HUES48 (cell line): Measurements from ENCODE around the gene ABCC11.

Source experiments
- H3K27ac ChIP-seq: one replicate; pipeline ENCODE4 v1.7.0; 2013; ENCODE audit warnings: low read depth, low read length, inconsistent platforms
- H3K27me3 ChIP-seq: 2 replicates; pipeline ENCODE4 v1.6.1; 2013; ENCODE audit warnings: mild to moderate bottlenecking, low read length; ENCODE audit not compliant: control insufficient read depth, insufficient read depth
- H3K36me3 ChIP-seq: 2 replicates; pipeline ENCODE4 v1.6.1; 2013; ENCODE audit warnings: low read length; ENCODE audit not compliant: control insufficient read depth, insufficient read depth
- H3K4me1 ChIP-seq: 2 replicates; pipeline ENCODE4 v1.6.1; 2013; ENCODE audit warnings: mild to moderate bottlenecking, low read length; ENCODE audit not compliant: control insufficient read depth, insufficient read depth
- H3K4me3 ChIP-seq: 2 replicates; pipeline ENCODE4 v1.5.1; 2013; ENCODE audit warnings: mild to moderate bottlenecking, low read depth, low read length
- H3K9ac ChIP-seq: 2 replicates; pipeline ENCODE4 v1.6.1; 2013; ENCODE audit warnings: mild to moderate bottlenecking, low read depth, low read length, moderate library complexity
- H3K9me3 ChIP-seq: 2 replicates; pipeline ENCODE4 v1.6.1; 2013; ENCODE audit warnings: low read length; ENCODE audit not compliant: control insufficient read depth, insufficient read depth

The ABCC11 gene

DNA sequence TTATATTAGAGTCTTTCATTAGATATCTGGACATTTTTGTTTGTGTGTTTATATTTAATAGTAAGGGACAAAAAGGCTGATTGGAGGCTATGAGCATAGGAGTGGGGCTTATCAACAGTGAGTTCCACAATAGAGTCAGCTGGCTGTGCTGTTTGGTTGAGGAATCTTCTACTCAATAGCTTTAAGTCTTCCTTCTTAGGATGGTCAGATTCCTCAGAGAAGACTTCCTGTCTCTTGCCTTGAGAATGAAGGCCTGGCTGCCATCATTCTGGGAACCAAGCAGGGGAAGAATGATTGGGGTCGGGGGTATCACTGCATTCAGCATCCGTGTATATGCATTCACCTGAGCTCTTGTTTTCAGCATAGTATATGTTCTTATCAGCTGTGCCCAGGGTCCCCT is 31.9 kb upstream of the ABCC11 start:
- Histone ChIP-seq H3K4me3 (no peak overlapping the region), H3K4me1 (peaks cover 12% of the 10 kb centered on the region), H3K9me3 (no peaks in the 10 kb centered on the region), H3K9ac (no peak overlapping the region), H3K36me3 (peaks cover 5% of the 10 kb centered on the region; the same call in 1 of the 2 replicates), H3K27me3 (no peaks in the 10 kb centered on the region), H3K27ac (no peak overlapping the region)

DNA sequence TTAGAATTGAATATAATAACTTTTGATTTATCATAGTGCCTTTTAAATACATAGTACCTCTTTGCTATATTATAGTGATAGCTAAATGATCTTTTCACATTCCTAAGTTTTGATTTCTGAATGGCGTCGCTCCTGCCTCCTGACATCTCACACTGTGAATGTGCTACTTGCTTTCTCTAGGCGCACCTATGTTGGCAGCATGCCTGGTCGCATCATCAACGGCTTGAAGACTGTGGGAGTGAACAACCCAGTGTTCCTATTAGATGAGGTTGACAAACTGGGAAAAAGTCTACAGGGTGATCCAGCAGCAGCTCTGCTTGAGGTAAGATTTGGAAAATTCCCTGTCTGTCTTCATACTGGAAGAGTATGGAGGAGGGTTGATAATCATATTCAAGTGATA is 29.8 kb upstream of the ABCC11 start:
- H3K36me3 ChIP-seq, result peaks cover 7% of the 10 kb centered on the region; the same call in 1 of the 2 replicates
- H3K27ac ChIP-seq, result no peak overlapping the region
- no peak overlapping the region for H3K9ac ChIP-seq
- peaks cover 9% of the 10 kb centered on the region; the same call in 1 of the 2 replicates for H3K4me1 ChIP-seq
- H3K9me3 ChIP-seq, result no peaks in the 10 kb centered on the region
- H3K4me3 ChIP-seq, result no peak overlapping the region
- no peaks in the 10 kb centered on the region for H3K27me3 ChIP-seq

DNA sequence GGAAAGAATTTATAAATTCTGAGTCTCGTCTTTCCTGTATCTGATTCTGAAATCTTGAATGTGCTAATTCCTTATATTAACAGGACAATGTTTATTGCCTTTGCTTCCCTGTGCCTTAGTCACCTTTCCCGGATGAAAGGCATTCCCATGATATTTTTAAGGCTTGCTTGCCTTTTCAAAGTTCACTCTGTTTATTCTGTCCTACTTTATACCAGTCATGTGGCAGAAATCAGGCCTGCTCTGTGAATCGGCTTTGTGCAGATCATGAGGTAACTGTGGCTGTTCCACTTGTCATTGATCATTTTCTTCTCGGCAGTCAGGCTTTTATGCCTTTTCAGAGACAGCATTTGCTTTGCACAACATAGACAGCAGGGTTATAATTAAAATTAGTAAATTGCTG is 28.8 kb upstream of the ABCC11 start:
- no peak overlapping the region for H3K9ac ChIP-seq
- no peaks in the 10 kb centered on the region for H3K9me3 ChIP-seq
- H3K4me1 ChIP-seq, result peaks cover 9% of the 10 kb centered on the region; the same call in 1 of the 2 replicates
- peaks cover 12% of the 10 kb centered on the region; the same call in 1 of the 2 replicates for H3K36me3 ChIP-seq
- H3K27me3 ChIP-seq, result no peaks in the 10 kb centered on the region
- no peak overlapping the region for H3K27ac ChIP-seq
- no peak overlapping the region for H3K4me3 ChIP-seq

DNA sequence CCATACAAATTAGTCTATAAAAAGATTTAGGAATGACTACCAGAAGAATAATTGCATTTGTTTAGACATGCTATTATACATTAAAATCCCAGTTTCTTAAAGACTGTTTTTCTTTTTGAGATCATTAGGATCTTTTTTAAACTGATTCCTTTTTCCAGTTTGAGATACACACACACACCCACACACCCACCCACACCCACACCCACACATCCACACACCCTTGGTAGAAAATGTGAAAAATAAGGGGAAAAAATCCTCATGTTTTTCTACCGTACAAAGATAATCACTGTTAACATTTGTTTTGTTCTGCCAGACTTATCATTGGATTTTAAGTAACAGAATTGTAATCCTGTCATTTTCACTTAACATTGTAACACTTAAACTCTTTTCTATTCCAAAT is 27.1 kb upstream of the ABCC11 start:
- Histone ChIP-seq H3K27me3 (no peaks in the 10 kb centered on the region), H3K4me3 (no peak overlapping the region), H3K9ac (no peak overlapping the region), H3K4me1 (peaks cover 9% of the 10 kb centered on the region; the same call in 1 of the 2 replicates), H3K27ac (no peak overlapping the region), H3K36me3 (peaks cover 19% of the 10 kb centered on the region), H3K9me3 (no peaks in the 10 kb centered on the region)

DNA sequence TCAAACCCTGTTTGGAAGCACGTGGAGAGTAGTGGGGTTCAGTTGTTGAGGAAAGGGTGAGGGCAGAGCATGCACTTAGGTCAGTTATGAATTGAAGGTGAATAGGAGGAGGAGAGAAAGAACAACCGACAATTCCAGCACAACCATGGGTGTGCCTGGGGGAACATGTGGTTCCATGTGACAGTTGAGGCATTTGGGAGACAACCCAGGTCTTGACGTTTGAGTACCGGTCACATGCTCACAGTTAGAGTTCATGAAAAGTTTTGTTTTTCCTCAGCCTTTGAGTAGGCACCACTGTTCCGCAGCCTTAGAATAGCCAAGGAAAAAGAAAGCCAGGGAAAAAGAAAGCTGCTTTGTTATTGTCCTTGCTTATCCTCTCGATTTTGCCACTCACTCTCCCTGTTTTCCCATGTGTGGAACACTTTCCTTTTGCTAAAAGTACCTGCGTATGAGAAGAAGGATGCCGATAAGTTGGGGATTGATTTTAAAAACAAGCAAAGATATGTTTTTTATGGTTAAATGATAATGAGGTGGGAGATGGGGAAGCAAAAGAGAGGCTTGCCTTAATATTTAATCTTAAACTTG is 25.6 kb upstream of the ABCC11 start:
- peaks cover 23% of the 10 kb centered on the region for H3K36me3 ChIP-seq
- H3K27ac ChIP-seq, result no peak overlapping the region
- no peak overlapping the region for H3K4me3 ChIP-seq
- no peak overlapping the region for H3K9ac ChIP-seq
- no peaks in the 10 kb centered on the region for H3K27me3 ChIP-seq
- peaks cover 9% of the 10 kb centered on the region; the same call in 1 of the 2 replicates for H3K4me1 ChIP-seq
- no peaks in the 10 kb centered on the region for H3K9me3 ChIP-seq

DNA sequence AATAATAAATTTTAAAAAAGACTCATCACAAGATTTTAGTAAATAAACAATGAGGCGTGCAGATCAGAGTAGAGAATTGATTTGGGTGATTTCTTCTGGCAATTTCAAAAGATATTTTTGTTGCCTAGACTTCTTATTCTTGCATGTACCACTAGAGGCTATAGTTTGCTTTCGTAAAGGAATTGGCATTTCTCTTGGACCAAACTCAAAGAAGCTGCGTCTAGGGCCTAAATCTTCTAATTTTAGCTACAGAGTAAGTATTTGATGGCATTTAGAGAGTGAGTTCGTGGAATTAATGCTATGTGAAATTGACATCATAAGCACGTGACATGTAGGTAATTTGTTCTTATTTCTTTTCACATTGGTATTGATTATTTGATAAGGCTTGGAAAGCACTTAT is 24.4 kb upstream of the ABCC11 start:
- no peaks in the 10 kb centered on the region for H3K9me3 ChIP-seq
- H3K4me3 ChIP-seq, result no peak overlapping the region
- no peak overlapping the region for H3K27ac ChIP-seq
- H3K36me3 ChIP-seq, result peaks cover 17% of the 10 kb centered on the region
- H3K27me3 ChIP-seq, result no peaks in the 10 kb centered on the region
- peaks cover 9% of the 10 kb centered on the region; the same call in 1 of the 2 replicates for H3K4me1 ChIP-seq
- H3K9ac ChIP-seq, result no peak overlapping the region

DNA sequence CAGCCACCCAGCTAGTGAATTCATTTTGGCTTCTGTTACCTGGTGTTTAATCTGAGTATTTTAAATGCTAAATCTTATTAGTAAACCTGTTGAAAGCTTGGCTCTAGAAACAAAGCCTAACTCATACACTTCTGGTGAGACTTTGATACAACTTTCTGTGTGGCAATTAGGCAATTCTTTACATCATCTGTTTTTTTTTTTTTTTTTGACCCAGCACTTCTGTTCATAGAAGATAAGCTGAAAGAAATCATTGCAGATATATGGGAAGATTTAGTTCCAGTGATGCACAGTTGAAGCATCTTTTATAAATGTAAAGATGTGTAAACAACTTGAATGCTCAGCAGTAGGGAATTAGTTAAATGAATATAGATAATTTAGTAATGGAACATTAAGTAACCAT is 21.7 kb upstream of the ABCC11 start:
- Histone ChIP-seq H3K27me3 (no peaks in the 10 kb centered on the region), H3K4me3 (no peak overlapping the region), H3K4me1 (no peaks in the 10 kb centered on the region), H3K36me3 (peaks cover 19% of the 10 kb centered on the region), H3K9me3 (no peaks in the 10 kb centered on the region), H3K9ac (no peak overlapping the region), H3K27ac (no peak overlapping the region)

DNA sequence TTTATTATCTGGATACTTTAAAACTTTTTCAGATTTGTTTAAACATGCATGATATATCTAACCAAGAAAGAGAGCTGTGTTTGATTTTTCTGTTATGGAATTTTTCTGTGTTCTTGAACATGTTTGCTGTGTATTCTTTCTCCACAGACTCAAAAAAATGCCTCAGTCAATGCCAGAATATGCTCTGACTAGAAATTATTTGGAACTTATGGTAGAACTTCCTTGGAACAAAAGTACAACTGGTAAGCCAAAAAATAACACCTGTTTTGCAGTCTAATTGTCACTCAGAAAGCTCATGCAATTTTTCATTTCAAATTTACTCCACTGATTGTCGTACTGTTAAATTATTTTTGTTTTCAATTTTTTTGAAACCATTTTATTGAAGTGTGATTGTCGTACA is 15.3 kb upstream of the ABCC11 start:
- no peaks in the 10 kb centered on the region for H3K9me3 ChIP-seq
- no peak overlapping the region for H3K4me3 ChIP-seq
- H3K27me3 ChIP-seq, result no peaks in the 10 kb centered on the region
- H3K4me1 ChIP-seq, result no peaks in the 10 kb centered on the region
- H3K9ac ChIP-seq, result no peak overlapping the region
- H3K36me3 ChIP-seq, result peaks cover 52% of the 10 kb centered on the region
- no peak overlapping the region for H3K27ac ChIP-seq

DNA sequence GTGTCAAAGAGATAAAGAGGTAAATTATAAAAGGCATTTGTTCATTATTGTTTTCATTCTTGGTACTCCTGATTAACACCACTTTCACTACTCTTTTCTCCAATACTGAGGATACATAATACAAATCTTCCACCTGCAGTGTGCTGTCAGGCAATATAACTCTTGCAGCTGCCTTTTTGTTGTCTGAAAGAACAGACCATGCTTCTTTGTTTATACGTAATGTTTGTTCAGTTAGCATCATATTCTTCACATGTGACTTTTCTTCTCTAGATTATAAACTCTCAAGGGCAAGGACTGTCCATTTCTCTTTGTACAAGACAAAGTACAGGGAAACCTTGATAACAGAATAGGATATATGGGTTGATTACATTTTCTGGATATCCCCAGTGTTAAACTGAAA is 14.2 kb upstream of the ABCC11 start:
- Histone ChIP-seq H3K27me3 (no peaks in the 10 kb centered on the region), H3K4me1 (no peaks in the 10 kb centered on the region), H3K4me3 (no peak overlapping the region), H3K36me3 (peaks cover 52% of the 10 kb centered on the region), H3K9ac (no peak overlapping the region), H3K9me3 (no peaks in the 10 kb centered on the region), H3K27ac (no peak overlapping the region)

DNA sequence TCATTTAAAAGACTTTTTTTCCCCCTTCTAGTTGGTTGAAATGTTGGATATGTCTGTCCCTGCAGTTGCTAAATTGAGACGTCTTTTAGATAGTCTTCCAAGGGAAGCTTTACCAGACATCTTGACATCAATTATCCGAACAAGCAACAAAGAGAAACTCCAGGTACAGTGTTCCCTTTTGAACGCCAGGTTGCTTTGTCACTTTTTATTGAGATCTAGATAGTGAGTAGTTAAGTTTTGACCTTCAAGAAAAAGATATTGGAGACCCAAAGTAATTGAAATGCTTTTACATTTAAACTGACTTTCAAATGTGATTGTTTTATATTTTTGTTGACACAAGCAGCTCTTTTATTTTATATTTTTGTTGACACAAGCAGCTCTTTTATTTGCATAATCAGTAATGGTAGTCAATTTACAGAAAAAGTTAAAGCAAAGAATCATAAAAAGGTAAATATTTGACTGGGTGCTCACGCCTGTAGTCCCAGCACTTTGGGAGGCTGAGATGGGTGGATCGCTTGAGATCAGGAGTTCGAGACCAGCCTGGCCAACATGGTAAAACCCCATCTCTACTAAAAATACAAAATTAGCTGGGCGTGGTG is 9.3 kb upstream of the ABCC11 start:
- Histone ChIP-seq H3K27ac (no peak overlapping the region), H3K4me3 (no peak overlapping the region), H3K4me1 (no peaks in the 10 kb centered on the region), H3K9me3 (no peaks in the 10 kb centered on the region), H3K27me3 (no peaks in the 10 kb centered on the region), H3K9ac (no peak overlapping the region), H3K36me3 (peaks cover 49% of the 10 kb centered on the region)

DNA sequence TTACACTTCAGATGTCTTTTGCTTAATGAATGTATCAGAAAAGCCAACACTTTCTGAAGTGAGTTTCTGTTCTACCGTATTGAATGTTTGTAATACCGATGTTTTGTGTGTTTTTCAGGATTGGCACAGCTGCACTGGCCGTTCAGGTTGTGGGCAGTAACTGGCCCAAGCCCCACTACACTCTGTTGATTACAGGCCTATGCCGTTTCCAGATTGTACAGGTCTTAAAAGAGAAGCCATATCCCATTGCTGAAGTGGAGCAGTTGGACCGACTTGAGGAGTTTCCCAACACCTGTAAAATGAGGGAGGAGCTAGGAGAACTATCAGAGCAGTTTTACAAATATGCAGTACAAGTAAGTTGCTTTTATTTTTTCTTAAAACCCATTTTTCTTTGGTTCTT is 4.7 kb upstream of the ABCC11 start:
- H3K9me3 ChIP-seq, result no peaks in the 10 kb centered on the region
- no peak overlapping the region for H3K4me3 ChIP-seq
- H3K4me1 ChIP-seq, result no peaks in the 10 kb centered on the region; the same call in 1 of the 2 replicates
- no peak overlapping the region for H3K9ac ChIP-seq
- no peak overlapping the region for H3K27ac ChIP-seq
- peaks cover 18% of the 10 kb centered on the region; the same call in 1 of the 2 replicates for H3K36me3 ChIP-seq
- H3K27me3 ChIP-seq, result no peaks in the 10 kb centered on the region
